OCI-LY3 (cell line): ENCODE results near the gene PPT2.

Experiments
- H2AFZ ChIP-seq: fragments of 200-600, 300-600 bp; shearing (Covaris generic); 2 replicates; pipeline ENCODE4 v1.6.0; 2014; ENCODE audit warnings: antibody characterized with exemption, low read depth, low read length
- H3K27ac ChIP-seq: fragments of 200-600, 300-600 bp; sonication (generic); 2 replicates; pipeline ENCODE4 v1.5.1; 2014; ENCODE audit warnings: mild to moderate bottlenecking, low read length, moderate library complexity, mixed read lengths
- H3K27me3 ChIP-seq: fragments of 200-600, 300-600 bp; sonication (generic); 2 replicates; pipeline ENCODE4 v1.6.1; 2014; ENCODE audit warnings: low read depth, low read length, mixed read lengths
- H3K36me3 ChIP-seq: fragments of 200-600, 300-600 bp; sonication (generic); replicated peaks from 2 replicates; pipeline ENCODE3; 2014; ENCODE audit warnings: low read depth, low read length, mixed read lengths
- H3K4me1 ChIP-seq: fragments of 300-600, 200-600 bp; sonication (generic); 2 replicates; pipeline ENCODE4 v1.6.1; 2014; ENCODE audit warnings: low read length, mixed read lengths
- H3K4me2 ChIP-seq: fragments of 200-600, 300-600 bp; sonication (generic); 2 replicates; pipeline ENCODE4 v1.6.1; 2014; ENCODE audit warnings: low read length, mixed read lengths
- H3K4me3 ChIP-seq: fragments of 300-600, 200-600 bp; sonication (generic); 2 replicates; pipeline ENCODE4 v1.5.1; 2014; ENCODE audit warnings: antibody characterized with exemption, mild to moderate bottlenecking, low read length, moderate library complexity
- H3K79me2 ChIP-seq: fragments of 300-600, 200-600 bp; shearing (Covaris generic); 2 replicates; pipeline ENCODE4 v1.6.1; 2014; ENCODE audit warnings: mild to moderate bottlenecking, low read length, mixed read lengths
- H3K9ac ChIP-seq: fragments of 300-600, 200-600 bp; shearing (Covaris generic); 2 replicates; pipeline ENCODE4 v1.6.0; 2014; ENCODE audit warnings: mild to moderate bottlenecking, low read length, moderate library complexity
- H3K9me3 ChIP-seq: fragments of 200-600, 300-600 bp; shearing (Covaris generic); 2 replicates; pipeline ENCODE4 v1.6.1; 2014; ENCODE audit warnings: low read length, mixed read lengths; ENCODE audit not compliant: insufficient read depth
- H4K20me1 ChIP-seq: fragments of 200-600, 300-600 bp; sonication (generic); 2 replicates; pipeline ENCODE4 v1.6.1; 2016; ENCODE audit warnings: low read length, mixed read lengths; ENCODE audit not compliant: insufficient read depth
- CTCF ChIP-seq: fragments of 200-600, 300-600 bp; sonication (generic); IDR thresholded peaks from 2 replicates; pipeline ENCODE4 v1.5.1; 2014; ENCODE audit warnings: antibody characterized with exemption, low read length, low read depth
- EZH2phosphoT487 ChIP-seq: fragments of 200-600 bp; shearing (Covaris generic); IDR thresholded peaks from 2 replicates; pipeline ENCODE4 v1.6.1; 2018; ENCODE audit warnings: antibody characterized with exemption, mixed run types, low read depth

Gene PPT2

GRCh38 chr6:32127717-32128592 lies 26.0 kb upstream of the PPT2 start, which contains the start of gene ATF6B:
Gene ATF6B, minus strand, starts transcription at chr6:32128246. Its CDS starts 39 bp downstream, at chr6:32128207.
- Histone ChIP-seq H3K36me3 (peaks cover 3% of the 10 kb centered on the region), H3K4me2 (peak within 1 kb of the TSS; percentile 92), H4K20me1 (no peaks in the 10 kb centered on the region), H2AFZ (peak within 1 kb of the TSS; percentile 67; the same call in 1 of the 2 replicates), H3K4me3 (peak within 1 kb of the TSS; percentile 97), H3K9me3 (no peaks in the 10 kb centered on the region), H3K27ac (peak within 1 kb of the TSS; percentile 56), H3K79me2 (peaks cover 20% of the 10 kb centered on the region), H3K9ac (peak within 1 kb of the TSS; percentile 90), H3K27me3 (no peaks in the 10 kb centered on the region), H3K4me1 (peaks cover 18% of the 10 kb centered on the region)
- no peak for TF ChIP-seq CTCF

DNA sequence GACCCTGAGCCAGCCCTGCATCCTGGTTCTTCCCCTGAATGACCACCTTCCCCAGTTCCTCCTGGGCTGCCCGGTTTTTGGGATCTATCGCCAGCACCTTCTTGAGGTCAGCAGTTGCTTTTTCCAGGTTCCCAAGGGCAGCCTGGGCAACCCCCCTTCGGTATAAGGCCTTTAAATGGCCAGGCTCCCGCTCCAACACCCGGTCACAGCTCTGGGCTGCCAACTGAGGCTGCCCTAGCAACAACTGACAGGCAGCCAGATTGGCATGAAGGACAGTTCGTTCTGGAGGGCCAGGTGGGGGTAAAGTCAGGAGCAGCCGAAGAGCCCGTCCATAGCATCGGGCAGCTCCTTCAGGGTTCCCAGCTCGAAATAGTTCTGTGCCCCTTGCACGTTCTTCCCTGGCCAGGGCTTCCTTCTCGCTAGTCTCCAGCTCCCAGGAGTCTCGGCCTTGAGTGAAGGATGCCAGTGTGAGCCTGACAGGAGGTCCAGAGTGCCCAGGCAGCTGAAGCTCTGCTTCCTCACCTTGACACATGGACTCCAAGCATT lies 25.1 kb upstream of the PPT2 start:
- Histone ChIP-seq H2AFZ (no peak overlapping the region), H3K36me3 (peaks cover 3% of the 10 kb centered on the region), H3K4me3 (peak overlapping the region; percentile 91), H3K4me1 (peaks cover 18% of the 10 kb centered on the region), H3K79me2 (peaks cover 20% of the 10 kb centered on the region), H3K9ac (peak overlapping the region; percentile 80; the same call in 1 of the 2 replicates), H3K9me3 (no peaks in the 10 kb centered on the region), H3K27me3 (no peaks in the 10 kb centered on the region), H3K4me2 (peak overlapping the region; percentile 92), H3K27ac (no peak overlapping the region), H4K20me1 (no peaks in the 10 kb centered on the region)
- no peak for TF ChIP-seq EZH2phosphoT487
- no peak for TF ChIP-seq CTCF

- peak overlapping the region; percentile 74 for H2AFZ ChIP-seq
- no peak for TF ChIP-seq EZH2phosphoT487
- no peak for TF ChIP-seq CTCF
Measured at GRCh38 chr6:32129297-32130088, 24.4 kb upstream of the PPT2 start.

More at GRCh38 chr6:32129297-32130088, 24.4 kb upstream of the PPT2 start:
- H3K27ac ChIP-seq: peak overlapping the region; percentile 62
- no peaks in the 10 kb centered on the region for H3K9me3 ChIP-seq
- peak overlapping the region; percentile 80 for H3K9ac ChIP-seq
- peak overlapping the region; percentile 92 for H3K4me2 ChIP-seq
- H4K20me1 ChIP-seq: no peaks in the 10 kb centered on the region
- peaks cover 3% of the 10 kb centered on the region for H3K36me3 ChIP-seq
- H3K4me3 ChIP-seq: peak overlapping the region; percentile 91
- H3K4me1 ChIP-seq: peaks cover 18% of the 10 kb centered on the region
- H3K79me2 ChIP-seq: peaks cover 20% of the 10 kb centered on the region
- H3K27me3 ChIP-seq: no peaks in the 10 kb centered on the region
